Activated naive CD4-positive, alpha-beta T cell treated with anti-CD3 and anti-CD28 coated beads, Interleukin-2, amount 10 ng/mL, durations not matched to agents 5 hours and 36 hours (primary cell): ENCODE results near the gene PLSCR2. TPM values are rescaled to one million over a fixed set of nuclear protein-coding genes. Genes with fewer than 3 reads are reported as not detected.

Experiments used
- total RNA-seq, 2 experiments: library from RNA; stranded (reverse); gene quantifications; one replicate each; pipeline ENCODE4 v1.2.3, GENCODE V29; 2021

The PLSCR2 gene, protein sequence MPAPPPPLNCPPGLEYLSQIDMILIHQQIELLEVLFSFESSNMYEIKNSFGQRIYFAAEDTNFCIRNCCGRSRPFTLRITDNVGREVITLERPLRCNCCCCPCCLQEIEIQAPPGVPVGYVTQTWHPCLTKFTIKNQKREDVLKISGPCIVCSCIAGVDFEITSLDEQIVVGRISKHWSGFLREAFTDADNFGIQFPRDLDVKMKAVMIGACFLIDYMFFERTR
- not detected for total RNA-seq

GRCh38 chr3:146469150-146470017 is at the start of gene PLSCR2:
Gene PLSCR2, minus strand, starts transcription at chr3:146469561. Its CDS starts 9,657 bp downstream, at chr3:146459904.

Other genes starting within 250 kb of the PLSCR2 start
- gene PLSCR4, start 218.5 kb downstream of the PLSCR2 start, total RNA-seq = not detected
- 10 to 100 TPM; 72.0 to 74.4 TPM for gene PLSCR1, start 75.0 kb upstream of the PLSCR2 start, total RNA-seq
- gene PLSCR5, start 135.8 kb upstream of the PLSCR2 start, total RNA-seq = not detected